Endometrial microvascular endothelial cells (primary cell): ENCODE data around the gene CDK4. TPM values are rescaled to one million over a fixed set of nuclear protein-coding genes. Genes with fewer than 3 reads are reported as not detected.

Experiments
- in situ Hi-C: cut with HindIII; loops from 2 replicates; pipeline ENCODE4 v1.10.0; 2017; ENCODE audit warnings: low sequenced_read_pairs, low pct_unique_long_range_greater_than_20kb; ENCODE audit errors: inconsistent ontology term
- total RNA-seq: library from RNA; depleted of rRNA; stranded (reverse); fragments of >200 nt; gene quantifications from one replicate; pipeline ENCODE4 v1.2.3, GENCODE V29; 2015; ENCODE audit errors: inconsistent ontology term

The CDK4 gene
- total RNA-seq, 1 donor from 2014 or later: 291 TPM

DNA sequence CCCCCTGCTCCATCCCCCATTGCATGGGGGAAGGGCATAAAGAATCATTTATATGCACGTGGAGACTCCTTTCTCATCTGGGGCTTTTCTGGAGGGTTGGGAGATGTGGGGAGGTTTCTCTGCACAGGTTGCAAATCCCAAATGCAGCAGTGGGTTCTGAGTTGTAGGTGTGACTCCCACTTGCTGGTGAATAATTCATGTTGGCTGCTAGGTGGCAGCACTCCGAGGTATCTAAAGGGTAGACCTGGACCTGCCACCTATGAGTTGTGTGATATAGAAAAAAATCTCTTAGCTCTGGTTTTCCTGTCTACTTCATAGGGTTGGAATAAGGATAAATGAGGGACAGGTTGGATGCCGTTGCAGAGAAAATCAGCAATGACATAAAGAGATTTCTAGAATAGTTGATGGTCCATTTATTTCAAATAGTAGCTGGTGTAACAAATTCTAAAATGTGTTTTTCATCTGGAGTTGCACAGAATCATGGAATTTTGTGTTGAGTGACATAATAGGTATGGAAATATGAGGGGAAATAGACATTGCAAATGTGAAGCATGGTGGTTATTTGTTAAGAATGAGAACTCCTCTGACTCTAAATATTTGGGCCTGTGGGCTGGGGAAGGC, 7.4 kb upstream of the CDK4 start:
- in situ Hi-C loops: no loop called here

GRCh38 chr12:57758552-57759359, 6.6 kb upstream of the CDK4 start:
- in situ Hi-C loops: no loop called here

DNA sequence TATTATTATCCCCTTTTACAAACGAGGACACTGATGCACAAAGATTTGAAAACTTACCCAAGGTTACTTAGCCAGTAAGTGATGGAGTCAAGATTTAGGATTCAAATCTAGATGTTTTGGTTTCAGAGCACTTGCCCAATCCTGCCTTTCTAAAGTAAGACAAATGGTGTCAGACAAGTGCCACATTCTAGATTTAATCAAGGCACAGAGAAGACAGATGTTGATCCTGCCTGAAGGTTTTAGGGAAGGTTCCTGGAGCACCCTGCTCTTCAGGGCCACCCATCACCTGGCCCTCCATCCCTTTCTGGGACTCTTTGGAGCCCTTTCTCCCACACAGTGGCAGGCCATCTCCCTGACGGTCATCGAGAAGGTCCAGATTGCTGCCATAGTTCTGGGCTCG, 5.7 kb upstream of the CDK4 start:
- in situ Hi-C loops: no loop called here

GRCh38 chr12:57756406-57757341, 4.6 kb upstream of the CDK4 start:
- in situ Hi-C loops: no loop called here

- in situ Hi-C loops: no loop called here
Measured at GRCh38 chr12:57755454-57756372, 3.6 kb upstream of the CDK4 start.

GRCh38 chr12:57755194-57755453, 3.0 kb upstream of the CDK4 start:
- in situ Hi-C loops: no loop called here

DNA sequence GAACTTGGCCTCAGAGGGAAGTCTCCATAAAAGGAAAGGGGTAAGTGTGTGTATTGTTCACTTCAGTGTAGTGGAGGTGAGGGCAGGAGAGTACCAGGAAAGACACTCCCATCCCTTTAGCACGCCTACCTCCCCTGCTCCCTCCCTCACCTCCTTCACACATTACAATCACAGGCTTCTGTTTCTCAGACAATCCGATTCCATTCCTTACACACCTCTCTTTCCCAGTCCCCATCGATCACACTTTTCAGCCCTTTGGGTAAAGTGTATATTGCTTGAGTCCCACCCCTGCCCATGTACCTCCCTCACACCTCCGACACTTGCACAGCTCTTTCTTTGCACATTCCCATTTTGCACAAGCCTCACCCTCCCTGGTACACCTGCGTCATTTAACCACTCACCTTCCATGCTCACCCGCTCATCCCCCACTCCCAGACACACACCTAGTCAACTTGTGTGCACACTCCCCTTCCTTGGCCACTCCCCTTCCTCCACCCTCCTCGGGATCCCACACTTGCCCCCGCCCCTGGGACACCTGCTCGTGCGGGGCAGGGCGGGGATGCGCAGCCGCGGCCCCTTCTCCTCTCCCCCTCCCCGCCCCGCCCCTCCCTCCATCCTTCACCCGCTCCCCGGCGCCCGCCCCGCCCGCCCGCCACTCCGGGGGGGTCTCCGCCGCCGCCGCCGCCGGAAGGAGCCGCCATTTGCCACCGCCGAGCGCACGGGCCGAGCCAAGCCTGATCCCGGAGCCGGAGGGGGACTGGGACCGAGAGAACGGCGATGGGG, 2.5 kb upstream of the CDK4 start, which contains the start of gene MARCHF9:
Gene MARCHF9 (plus strand): TSS at position 693 of the 783 bp plus-strand sequence. CDS start 426 bp downstream, outside the sequence.
- in situ Hi-C loops: no loop called here

DNA sequence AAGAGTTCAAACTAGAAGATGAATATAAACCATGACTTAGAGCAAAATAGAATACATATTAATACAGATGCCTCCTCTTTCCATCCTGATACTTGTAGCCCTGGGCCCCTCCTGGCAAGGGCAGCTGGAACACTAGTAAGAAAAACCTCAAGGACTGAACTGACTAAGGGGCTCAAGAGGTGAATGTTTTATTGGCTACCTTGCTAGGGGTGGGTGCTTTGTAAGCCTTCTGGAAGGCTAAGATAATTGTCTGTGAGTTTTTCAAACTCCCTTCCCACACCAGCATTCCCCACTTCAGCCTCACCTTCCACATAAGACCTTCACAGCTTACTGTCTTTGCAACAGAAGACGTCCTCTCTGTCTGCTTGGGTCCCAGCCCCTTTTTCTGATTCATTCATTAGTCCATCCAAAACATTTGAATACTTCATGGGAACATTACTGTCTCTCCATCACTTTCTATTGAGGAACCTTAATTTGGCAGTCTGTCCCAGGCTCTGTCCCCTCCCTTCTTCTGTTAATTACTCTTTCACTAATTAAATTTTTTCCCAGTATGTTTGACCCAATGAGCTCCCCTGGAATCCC, 1.7 kb upstream of the CDK4 start:
- in situ Hi-C loops: no loop called here

DNA sequence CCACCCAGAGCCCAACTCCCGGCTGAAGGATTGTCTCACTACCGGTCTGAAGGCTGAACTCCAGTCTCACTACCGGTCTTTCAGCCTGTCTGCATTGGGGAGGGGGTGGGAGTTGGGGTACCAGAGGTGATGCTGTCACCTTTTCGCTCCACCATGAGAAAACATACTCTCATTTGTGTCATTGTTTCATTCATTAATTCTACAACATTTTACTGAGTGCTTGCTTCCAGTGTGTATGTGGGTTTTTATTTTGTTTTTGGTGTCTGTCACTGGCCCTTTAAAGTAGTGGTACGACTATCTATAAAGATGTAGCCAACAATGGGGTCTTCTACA, 524 bp upstream of the CDK4 start:
- in situ Hi-C loops: no loop called here

- in situ Hi-C loops: no loop called here
Measured at GRCh38 chr12:57751432-57751787, 700 bp downstream of the CDK4 start.

- in situ Hi-C loops: no loop called here
Measured at GRCh38 chr12:57750561-57751431, 1.3 kb downstream of the CDK4 start.

DNA sequence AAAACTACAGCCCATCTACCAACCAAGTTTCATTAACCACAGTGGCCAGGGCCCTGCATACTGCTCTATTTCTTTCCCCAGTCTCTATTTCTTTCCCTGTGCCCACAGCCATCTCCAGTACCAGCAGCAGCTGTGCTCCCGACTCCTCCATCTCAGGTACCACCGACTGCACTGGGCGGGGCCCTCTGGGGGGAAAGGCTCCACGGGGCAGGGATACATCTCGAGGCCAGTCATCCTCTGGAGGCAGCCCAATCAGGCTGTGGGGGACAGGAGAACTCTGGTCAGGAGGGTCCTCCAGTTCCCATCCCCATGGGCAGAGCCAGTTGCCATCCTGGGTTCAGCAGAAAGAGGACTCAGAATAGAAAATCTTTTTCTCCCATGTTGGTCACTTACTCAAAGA, 3.0 kb downstream of the CDK4 start:
- in situ Hi-C loops: no loop called here

DNA sequence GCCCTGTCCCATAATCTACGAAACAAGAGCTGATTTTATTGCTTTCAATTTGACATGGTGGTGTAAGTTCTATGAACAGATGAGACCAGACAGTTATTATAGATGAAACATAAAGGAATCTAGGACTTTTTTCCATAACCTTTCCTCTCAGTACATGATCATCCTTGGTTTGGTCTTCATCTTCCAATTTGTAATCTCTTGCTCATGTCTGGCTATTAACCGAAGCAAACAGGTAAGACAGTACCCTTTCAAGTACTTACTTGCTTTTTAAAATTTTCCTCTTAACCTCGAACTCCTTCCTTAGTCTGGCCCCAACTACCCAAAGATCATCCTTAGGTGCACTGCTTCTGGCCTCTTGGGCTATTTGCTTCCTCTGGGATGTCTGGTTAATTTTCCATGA, 6.1 kb downstream of the CDK4 start:
- in situ Hi-C loops: no loop called here

- in situ Hi-C loops: no loop called here
Measured at GRCh38 chr12:57745485-57745881, 6.6 kb downstream of the CDK4 start.

DNA sequence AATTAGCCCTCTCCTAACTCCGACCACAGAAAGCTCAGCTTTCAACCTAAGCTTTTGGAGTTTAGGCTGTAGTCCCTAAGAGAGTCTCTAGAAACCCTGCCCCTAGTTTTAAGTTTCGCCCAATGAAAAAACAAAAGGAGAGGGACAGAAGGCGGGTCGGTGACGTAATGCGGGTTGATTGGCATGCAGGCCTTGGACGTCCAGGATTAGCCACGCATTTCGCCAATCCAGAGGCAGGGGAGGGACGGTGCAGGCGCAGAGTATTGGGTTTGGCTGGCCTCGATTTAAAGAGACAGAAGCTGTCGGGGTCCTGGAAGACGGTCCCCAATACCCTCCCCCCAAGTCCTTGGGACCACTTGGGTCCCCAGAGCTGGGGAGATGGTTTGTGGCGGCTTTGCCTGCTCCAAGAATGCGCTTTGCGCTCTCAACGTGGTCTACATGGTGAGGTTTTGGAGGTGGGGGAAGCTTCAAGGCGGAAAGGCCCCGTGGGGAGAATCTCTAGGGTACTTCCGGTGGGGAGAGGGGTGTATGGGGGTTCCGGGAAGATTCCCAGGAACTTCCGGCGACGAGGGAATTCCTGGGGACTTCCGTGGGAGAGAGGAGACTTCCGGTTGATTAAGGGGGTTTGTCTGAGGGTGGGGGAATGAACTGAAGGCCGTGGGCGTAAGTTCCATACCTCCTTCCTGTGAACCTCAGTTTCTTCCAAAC, 7.2 kb downstream of the CDK4 start, which contains the start of gene TSPAN31:
Gene TSPAN31 (plus strand): TSS at position 263 of the 708 bp plus-strand sequence. CDS start 116 bp downstream, at position 379.
- in situ Hi-C loops: no loop called here

DNA sequence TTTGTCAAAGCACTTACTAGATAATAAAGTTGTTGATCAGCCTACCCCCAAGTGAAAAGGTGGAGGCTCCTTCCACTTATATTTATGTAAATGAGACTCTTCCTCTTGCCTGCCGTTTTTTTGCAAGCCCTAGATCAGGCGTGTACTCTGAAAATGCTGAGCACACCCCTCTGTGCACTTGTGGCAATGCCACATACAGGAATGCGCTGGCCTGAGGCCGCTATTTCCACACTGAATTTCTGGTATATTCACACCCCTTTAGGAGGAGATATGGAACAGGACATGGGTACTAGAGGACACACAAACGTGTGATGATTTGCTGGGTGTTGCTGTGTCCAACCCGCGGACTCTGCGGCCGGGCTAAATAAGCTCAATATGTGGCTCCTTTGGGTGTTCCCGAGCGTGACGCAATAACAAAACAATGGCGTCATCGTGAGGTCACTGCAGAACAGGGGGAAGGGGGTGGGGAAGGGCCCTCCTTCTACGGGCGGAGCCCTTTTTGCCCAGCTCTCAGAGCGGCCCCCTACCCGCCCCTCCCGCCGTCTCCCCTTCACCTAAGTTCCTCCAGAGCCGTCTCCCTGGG, 7.8 kb downstream of the CDK4 start:
- in situ Hi-C loops: no loop called here
